Urothelium cell line (cell line): Measurements from ENCODE around the gene HPCAL1.

Experiments
- DNase-seq: peaks from one replicate; pipeline ENCODE4 v3.0.0; 2011; ENCODE audit warnings: low spot score, mixed read lengths
- FAIRE-seq: peaks from 2 replicates; lab custom pipeline; 2011; peaks lifted over from hg19 to GRCh38; lab: Jason Lieb, UNC

HPCAL1 gene

GRCh38 chr2:10400978-10401951 lies 98.6 kb downstream of the HPCAL1 start:
- no peak for FAIRE-seq
- DNase-seq = no peak

- FAIRE-seq (peak; percentile 48), DNase-seq (no peak)
These were observed 99.4 kb downstream of the HPCAL1 start for GRCh38 chr2:10402062-10402585.

GRCh38 chr2:10402653-10403215 lies 100.0 kb downstream of the HPCAL1 start:
- DNase-seq (no peak), FAIRE-seq (no peak)

- FAIRE-seq (no peak), DNase-seq (no peak)
These were observed 101.8 kb downstream of the HPCAL1 start for GRCh38 chr2:10404324-10405143.

- DNase-seq (peak; percentile 95), FAIRE-seq (peak; percentile 62)
These were observed 102.7 kb downstream of the HPCAL1 start for GRCh38 chr2:10405448-10405847.

GRCh38 chr2:10406016-10406415 lies 103.3 kb downstream of the HPCAL1 start:
- DNase-seq (no peak), FAIRE-seq (no peak)

GRCh38 chr2:10406491-10407188 lies 103.9 kb downstream of the HPCAL1 start:
- no peak for FAIRE-seq

GRCh38 chr2:10407432-10407831 lies 104.7 kb downstream of the HPCAL1 start:
- no peak for FAIRE-seq
- DNase-seq = no peak

More at GRCh38 chr2:10406491-10407188, 103.9 kb downstream of the HPCAL1 start:
- DNase-seq = no peak

- DNase-seq = peak; percentile 93
- FAIRE-seq = peak; percentile 68
These were observed 105.3 kb downstream of the HPCAL1 start for GRCh38 chr2:10407841-10408648.

GRCh38 chr2:10408649-10409579 lies 106.2 kb downstream of the HPCAL1 start:
- FAIRE-seq = peak; percentile 93
- peak; percentile 95 for DNase-seq

GRCh38 chr2:10410001-10410822 lies 107.5 kb downstream of the HPCAL1 start:
- no peak for FAIRE-seq

GRCh38 chr2:10410823-10411437 lies 108.2 kb downstream of the HPCAL1 start:
- no peak for FAIRE-seq

More at GRCh38 chr2:10410001-10410822, 107.5 kb downstream of the HPCAL1 start:
- no peak for DNase-seq

GRCh38 chr2:10411557-10411956 lies 108.9 kb downstream of the HPCAL1 start:
- no peak for FAIRE-seq
- no peak for DNase-seq

More at GRCh38 chr2:10410823-10411437, 108.2 kb downstream of the HPCAL1 start:
- no peak for DNase-seq

GRCh38 chr2:10412380-10412779 lies 109.7 kb downstream of the HPCAL1 start:
- DNase-seq (peak; percentile 61), FAIRE-seq (no peak)

- no peak for DNase-seq
- FAIRE-seq = no peak
These were observed 110.8 kb downstream of the HPCAL1 start for GRCh38 chr2:10413503-10413902.

- peak; percentile 81 for DNase-seq
- FAIRE-seq = peak; percentile 52
These were observed 111.3 kb downstream of the HPCAL1 start for GRCh38 chr2:10413991-10414451.

GRCh38 chr2:10414591-10414990 lies 111.9 kb downstream of the HPCAL1 start:
- FAIRE-seq (peak; percentile 73), DNase-seq (peak; percentile 60)
